CD4-positive, alpha-beta T cell treated with Interleukin-6 at 100 ng/mL for 8 hours (primary cell): ENCODE results near the gene CDH22.

Source experiments
- DNase-seq: peaks from one replicate; pipeline ENCODE4 v3.0.0-alpha.2; 2020; ENCODE audit warnings: mixed read lengths, low spot score

Gene CDH22

GRCh38 chr20:46192376-46192944, 115.8 kb downstream of the CDH22 start:
- no peak for DNase-seq

- no peak for DNase-seq
Observed at GRCh38 chr20:46191611-46192010, 116.7 kb downstream of the CDH22 start.

DNA sequence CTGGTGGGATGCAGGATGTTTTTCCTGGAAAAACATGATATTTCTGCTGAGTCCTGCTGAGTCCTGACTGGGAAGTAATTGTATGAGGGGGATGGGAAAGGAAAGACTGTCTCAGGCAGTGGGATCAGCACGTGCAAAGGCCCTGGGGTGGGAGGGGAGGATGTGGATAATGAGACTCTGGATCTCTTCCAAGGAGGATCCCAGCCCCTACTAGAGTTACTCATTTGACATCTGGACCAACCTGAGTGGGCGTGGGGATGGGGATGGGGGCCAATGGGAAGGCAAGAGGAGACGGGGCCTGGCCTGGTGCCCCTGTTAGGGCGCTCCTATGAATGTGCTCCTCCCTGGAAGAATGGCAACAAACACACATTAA, 117.1 kb downstream of the CDH22 start:
- no peak for DNase-seq

DNA sequence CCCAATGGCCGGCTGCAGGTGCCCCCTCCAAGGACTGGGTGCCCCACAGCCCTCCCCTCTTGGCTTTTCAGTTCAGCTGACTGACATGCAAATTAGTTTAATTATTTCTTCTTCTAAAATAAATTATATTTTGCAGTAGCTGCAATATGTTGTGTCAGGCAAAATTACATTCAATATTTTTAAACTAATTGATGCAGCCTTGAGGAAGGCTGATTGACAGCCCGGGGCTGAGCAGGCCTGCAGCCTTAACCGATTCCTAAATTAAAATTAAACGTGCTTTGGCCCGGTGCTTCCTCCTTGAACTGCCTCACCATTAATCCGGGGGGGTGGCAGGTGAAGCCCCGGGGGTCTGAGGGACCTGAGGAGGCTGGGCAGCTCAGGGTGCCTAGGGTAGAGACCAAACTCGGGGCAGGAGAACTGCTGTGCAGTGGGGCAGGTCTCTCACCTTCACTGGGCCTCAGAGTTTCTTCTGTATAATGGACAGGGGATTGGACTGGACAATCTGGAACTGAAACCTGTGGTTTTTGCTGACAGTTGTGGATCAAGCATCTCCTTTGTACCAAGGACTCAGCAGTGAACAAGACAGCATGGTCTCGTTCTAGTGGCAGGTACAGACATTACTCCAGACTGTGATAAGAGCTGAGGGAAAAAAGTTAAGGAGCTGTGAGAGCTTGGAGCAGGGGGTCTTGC, 117.7 kb downstream of the CDH22 start:
- DNase-seq: no peak

DNA sequence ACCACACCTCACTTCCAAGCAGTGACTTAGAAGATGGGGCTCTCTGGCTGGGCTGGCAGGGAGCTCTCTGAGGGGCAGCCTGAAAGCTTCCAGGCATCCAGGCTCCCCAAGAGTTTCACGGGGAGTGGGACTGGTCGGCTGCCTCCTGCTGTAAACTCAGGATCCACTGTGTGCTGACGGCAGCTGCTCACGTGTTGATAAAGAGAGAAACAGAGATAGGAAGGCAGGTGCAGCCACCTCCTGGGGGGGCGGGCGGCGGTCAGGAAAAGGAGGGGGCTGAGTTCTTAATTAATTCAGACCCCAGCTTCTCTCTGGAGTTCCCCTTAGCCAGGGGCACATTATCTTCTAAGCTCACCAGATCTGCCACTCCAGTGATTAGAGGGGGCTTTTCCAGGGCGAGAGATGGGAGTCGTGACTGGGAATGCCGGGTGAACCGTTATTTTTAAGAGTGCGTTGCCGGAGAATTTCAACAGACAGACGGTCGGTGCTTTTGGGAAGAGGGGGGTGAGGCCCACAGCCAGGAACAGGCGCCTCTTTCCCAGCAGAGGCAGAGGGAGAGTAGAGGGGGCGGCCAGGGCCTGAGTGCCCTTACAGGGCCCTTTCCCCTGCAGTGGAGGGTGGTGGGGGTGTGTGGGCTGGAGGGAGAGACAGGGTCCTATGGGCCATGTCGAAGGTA, 119.3 kb downstream of the CDH22 start:
- no peak for DNase-seq

DNA sequence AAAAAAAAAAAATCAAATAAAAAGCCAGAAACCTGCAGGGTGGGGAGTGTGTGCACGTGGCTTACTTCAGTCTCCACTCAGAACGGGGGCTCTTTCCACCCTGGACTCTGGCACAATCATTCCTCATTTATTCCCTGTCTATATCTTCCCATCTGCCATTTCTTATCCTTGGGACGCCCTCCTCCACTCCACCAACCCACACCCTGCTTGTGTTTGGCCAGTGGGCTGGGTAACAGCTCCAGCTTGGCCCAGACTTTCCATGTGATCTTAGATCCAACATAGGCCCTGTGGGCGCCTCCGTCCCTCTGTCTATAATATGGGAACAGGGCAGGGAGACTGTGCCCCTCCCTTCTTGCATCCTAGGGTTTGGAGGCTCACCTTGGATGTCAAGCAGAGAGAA, 122.1 kb downstream of the CDH22 start:
- DNase-seq: no peak

GRCh38 chr20:46185353-46185752, 122.9 kb downstream of the CDH22 start:
- no peak for DNase-seq

DNA sequence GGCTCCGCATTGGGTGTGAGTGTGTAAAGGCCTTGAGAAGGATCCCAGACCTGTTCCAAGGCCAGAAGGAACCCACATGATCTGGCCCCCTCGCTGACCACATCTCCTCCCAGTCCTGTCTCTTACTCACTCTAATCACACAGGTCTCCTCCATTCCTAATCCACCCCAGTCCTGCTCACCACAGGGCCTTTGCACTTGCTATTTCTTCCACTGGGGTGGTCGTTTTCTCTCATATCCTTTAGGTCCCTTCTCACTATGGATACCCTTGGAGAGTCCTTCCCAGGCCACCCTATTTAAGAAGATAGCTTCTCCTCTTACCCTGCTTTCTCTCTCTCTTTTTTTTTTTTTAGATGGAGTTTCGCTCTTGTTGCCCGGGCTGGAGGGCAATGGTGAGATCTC, 124.5 kb downstream of the CDH22 start:
- no peak for DNase-seq

GRCh38 chr20:46182276-46183200, 125.8 kb downstream of the CDH22 start:
- no peak for DNase-seq

DNA sequence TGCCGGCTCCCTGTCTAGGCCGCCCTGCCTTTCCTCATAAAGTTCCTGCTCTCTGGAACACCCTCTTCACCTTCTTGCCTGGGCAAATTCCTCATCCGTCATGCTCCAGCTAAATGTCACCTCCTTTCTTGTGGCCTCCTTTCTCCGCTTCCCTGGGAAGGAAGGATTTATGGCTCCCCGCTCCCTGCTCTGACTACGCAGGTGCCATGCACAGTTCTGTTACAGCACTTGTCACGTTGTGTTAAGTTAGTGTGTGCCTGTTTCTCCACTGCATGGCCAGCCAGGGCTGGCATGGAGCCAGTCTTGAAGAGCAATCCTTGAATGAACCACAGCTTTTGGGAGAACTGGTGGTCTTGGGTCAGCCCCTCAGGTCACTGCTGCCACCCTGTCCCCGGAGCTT, 128.4 kb downstream of the CDH22 start:
- no peak for DNase-seq

- no peak for DNase-seq
Observed at GRCh38 chr20:46178891-46179290, 129.4 kb downstream of the CDH22 start.

- no peak for DNase-seq
Observed at GRCh38 chr20:46177768-46178167, 130.5 kb downstream of the CDH22 start.

DNA sequence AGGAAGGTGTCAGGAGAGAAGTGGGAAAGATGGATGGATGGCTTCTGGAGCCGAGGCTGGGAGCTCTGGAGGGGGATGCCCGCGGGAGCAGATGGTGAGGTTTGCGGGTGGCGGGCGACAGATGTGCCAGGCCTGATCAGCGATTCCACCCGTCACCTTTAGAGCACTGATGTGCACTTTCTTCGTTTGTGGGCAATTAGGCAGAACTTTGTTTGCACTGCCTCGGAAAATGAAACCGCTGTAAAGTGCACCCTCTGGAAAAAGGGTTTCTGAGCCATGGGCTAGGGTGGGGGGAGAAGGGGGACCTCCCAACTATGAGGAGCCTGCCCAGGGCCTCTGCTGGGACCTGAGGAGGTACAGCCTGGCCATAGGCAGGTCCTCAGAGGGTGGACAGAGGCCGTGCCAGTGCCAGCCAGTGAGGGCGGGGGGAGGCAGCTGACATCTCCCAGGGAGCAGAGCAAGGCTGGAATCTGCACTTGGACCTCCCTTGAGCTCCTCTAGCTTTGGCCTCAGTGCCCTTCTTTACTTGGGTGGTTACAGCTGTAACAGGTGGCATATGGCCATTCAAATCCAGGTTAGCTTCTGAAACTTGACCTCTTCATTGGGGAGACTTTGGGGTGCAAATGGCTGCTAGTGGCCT, 131.4 kb downstream of the CDH22 start:
- no peak for DNase-seq

DNA sequence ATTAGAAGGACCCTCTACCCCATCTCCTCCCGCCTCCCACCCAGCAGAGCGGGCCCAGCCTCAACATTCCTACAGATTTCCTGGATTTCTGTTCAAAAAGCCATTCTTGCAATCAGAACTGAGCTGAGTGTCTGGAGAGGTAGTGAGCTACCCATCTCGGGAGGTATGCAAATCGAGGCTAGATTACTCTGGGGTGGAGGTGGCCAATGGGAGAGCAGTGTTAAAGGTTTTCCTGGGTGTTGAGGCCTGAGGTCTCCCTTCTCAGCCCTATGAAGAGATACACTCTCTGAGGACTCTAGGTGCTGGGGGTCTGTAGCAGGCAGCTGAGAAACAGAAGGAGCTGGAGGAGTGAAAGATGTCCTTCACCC, 133.2 kb downstream of the CDH22 start:
- DNase-seq: no peak

DNA sequence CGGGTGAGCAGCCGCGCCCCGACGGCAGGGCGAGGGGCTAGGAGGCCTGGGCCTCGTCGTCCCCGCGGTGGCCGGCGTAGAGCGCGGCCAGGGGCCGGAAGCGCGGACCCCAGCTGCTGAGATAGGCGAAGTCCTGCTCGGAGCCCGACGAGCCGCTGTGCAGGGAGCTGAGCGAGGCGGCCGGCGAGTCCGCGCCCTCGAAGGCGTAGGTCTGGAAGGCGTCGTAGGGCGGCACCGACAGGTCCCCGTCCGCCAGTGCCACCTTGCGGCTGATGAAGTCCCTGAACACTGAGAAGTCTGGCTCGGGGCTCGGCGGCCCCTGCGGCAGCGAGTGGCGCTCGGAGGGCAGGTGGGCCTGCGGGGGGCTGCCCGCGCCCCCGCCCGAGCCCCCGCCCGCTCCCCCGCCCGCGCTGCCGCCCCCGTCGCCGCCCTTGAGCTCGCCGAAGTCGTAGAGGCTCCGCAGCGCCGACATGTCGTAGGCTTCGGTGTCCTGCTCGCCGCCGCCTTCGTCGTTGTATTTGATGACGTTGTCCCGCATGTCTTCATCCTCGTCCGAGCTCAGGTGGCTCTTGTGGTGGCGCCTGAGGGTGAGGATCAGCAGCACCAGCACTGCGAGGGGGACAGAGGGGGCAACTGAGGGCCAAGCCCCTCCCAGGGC, 133.7 kb downstream of the CDH22 start:
- DNase-seq: peak; percentile 57

DNA sequence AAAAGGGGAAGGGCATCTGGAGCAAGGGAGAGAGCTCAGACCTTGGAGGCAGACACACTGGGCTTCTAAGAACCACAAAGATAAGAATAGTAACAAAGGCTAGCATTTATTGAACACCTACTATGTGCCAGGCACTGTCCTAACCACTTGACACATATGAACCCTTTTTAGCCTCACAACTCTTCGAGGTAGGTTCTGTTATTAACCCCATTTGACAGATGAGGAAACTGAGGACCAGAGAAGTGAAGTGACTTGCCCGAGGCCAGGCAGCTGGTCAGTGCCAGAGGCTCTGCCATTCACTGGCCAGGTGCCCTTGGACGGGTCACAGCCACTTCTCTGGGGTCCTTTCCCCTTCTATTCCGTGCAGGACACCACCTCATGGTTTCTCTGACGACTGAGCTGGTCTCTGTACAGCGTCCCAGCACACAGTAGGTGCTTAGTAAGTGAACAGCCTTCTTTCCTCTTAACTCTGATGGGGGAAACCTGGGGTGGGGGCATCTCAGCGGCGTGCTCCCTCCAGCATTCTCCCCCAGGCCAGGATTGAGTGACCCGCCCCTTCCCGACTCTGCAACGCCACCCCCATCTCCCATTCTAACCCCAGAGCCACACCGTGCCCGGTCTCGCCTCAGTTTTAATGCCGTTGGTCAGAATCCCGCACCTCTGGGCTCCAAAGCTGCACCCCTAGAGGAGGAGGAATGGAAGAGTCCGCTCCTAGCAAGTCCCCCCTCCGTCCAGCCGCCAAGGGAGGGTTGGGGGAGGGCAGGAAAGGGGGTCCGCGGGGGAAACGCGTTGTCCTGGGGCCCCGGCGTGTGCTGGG, 134.4 kb downstream of the CDH22 start:
- DNase-seq: no peak

GRCh38 chr20:46172961-46173536, 135.2 kb downstream of the CDH22 start:
- DNase-seq: no peak

GRCh38 chr20:46172455-46172854, 135.8 kb downstream of the CDH22 start:
- no peak for DNase-seq

GRCh38 chr20:46171909-46172308, 136.4 kb downstream of the CDH22 start:
- DNase-seq: no peak

DNA sequence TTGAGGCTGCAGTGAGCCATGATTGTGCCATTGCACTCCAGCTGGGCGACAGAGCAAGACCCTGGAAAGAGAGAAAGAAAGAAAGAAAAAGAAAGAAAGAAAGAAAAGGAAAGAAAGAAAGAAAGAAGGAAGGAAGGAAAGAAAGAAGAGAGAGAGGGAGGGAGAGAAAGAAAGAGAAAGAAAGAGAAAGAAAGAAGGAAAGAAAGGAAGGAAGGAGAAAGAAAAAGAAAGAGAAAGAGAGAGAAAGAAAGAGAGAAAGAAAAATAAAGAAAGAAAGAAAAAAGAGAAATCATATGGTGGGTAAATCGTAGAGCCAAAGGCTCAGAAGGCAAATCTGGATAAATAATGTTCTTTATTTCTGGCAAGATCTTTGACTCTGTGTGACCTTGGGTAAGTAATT, 136.8 kb downstream of the CDH22 start:
- DNase-seq: no peak
